NCI-H146 treated with DMSO at 0.1 percent for 48 hours (cell line): ENCODE results near the gene EXOC1.

ENCODE experiments used
- DNase-seq: peaks from one replicate; lab custom pipeline; 2025; ENCODE audit not compliant: unreplicated experiment; lab: John Stamatoyannopoulos, UW

Gene EXOC1

DNA sequence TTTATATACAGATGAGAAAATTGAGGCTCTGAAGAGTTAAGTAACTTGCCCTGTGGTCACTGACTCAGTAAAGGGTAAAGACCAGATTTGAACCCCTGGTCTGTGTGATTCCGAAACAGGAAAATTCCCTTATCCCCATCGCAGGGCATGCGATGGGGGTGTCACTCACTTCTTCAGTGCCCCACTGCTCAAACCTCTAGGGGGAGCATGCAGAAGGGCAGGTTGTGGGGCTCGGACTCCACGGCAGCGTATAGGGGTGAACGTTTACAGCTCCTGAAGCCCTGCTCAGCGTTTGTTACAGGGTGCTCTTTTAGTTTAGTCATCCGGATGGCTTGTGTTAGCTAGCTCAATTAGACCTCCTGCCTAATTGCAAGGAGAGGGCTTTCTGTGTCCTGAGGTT is 3.7 kb upstream of the EXOC1 start:
- DNase-seq = no peak

DNA sequence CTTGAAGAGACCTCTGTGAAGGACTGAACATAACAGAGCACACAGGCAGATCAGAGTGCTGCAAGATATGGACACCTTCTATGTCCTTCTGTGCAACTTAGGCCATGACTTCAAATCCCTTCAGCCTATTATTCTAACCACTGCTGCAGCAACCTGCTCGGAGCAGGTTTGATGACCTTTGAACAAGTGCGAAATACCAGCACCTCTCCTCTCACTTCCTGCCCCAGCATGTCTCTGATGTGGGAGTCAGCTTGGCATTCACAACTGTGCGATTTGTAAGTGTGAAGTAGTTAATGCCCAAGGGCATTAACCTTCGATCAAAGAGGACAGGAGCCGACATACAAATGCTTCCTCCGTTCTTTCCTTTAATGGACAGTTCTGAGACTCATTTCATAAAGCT is 1.6 kb upstream of the EXOC1 start:
- DNase-seq = no peak

DNA sequence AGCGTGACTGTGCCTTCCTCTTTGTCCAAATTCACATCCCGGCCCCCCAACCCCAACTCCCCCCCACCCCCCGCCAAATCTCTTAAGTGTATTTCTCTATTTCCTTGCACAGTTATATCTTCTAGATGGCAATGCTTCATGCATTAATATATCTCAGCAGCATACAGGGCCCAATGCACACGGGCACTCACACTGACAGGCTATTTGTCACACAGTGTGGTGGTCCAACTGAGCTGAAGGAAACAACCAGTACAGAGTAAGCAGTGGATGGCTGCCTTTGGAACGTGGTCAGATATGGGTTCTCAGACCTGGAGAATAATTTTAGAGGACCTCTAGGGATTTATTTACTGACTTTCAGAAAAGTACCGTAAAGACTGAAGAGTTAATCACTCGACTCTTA is 681 bp downstream of the EXOC1 start:
- no peak for DNase-seq

DNA sequence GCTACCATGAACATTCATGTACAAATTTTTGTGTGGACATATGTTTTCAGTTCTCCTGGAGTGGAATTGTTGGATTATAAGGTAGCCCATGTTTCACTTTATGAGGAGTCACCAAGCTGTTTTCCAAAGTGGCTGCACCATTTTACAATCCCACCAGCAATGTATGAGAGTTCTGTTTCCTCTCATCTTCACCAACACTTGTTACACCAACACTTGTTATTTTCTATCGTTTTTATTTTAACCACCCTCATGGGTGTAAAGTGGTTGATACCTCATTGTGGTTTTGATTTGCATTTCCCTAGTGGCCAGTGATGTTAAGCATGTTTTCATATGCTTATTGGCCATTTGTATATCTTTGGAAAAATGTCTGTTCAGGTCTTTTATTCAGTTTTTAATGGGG is 4.1 kb downstream of the EXOC1 start:
- DNase-seq = no peak

DNA sequence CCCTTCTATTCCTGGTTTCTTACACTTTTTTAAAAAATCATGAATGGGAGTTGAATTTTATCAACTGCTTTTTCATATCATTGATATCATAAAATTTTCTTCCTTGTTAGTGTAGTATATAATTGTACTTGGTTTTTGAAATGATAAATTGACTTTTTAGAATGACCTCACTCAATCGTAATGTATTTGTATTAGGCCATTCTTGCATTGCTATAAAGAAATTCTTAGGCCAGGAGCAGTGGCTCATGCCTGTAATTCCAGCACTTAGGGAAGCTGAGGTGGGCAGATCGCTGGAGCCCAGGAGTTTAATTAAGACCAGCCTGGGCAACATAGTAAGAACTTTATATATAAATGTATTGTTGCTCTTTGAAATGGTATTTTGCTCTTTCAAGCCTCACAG is 6.3 kb downstream of the EXOC1 start:
- DNase-seq = no peak

DNA sequence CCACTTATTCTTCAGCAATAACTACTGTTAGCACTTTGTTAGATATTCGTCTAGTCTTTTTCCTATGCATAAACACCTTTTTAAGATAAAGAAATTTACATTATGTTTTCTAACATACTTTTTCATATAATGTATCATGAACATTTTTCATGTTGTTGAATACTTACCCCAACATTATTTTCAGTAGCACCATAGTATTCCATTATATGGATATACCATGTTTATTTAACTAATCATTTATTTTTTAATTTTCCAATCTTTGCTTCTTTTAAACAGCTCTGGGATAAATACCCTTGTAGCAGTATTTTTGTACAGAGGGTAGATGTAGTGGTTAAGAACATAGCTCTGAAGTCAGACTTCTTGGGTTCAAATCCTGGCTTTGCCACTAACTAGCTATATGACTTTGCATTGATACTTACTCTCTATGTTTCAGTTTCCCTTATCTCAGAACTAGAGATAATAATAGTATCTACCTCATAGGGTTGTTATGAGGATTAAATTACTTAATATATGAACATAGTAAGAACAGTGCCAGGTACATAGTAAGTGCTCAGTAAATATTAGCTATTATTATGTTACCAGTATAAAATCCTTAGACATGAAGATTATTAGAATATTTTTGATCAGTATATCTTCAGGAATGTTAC is 11.3 kb downstream of the EXOC1 start:
- DNase-seq = no peak

DNA sequence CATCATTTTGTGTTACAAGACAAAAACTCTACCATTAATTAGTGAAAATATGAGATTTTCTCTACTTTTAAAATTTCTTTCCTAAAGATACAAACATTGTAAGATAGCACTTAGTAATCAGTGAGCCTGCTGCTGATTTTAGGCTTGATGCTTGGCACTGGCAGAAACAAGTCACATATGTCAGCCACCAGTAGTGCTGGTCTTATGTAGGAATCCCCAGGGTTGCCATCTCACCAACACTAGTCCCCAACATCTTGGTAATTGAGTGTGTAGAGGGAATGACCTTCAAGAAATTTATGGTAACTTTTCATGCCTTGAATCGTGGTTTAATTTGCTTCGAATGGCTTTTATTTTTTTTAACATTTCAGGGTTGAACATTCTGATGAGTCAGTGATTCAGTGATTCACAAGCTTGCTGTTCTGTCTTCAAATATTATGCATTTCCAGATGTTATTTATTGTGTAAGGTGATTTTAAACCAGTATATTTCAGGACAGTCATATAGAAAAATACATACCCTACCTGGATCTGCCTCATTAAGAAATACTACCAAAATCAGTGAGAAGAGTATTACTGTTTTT is 11.9 kb downstream of the EXOC1 start:
- no peak for DNase-seq

DNA sequence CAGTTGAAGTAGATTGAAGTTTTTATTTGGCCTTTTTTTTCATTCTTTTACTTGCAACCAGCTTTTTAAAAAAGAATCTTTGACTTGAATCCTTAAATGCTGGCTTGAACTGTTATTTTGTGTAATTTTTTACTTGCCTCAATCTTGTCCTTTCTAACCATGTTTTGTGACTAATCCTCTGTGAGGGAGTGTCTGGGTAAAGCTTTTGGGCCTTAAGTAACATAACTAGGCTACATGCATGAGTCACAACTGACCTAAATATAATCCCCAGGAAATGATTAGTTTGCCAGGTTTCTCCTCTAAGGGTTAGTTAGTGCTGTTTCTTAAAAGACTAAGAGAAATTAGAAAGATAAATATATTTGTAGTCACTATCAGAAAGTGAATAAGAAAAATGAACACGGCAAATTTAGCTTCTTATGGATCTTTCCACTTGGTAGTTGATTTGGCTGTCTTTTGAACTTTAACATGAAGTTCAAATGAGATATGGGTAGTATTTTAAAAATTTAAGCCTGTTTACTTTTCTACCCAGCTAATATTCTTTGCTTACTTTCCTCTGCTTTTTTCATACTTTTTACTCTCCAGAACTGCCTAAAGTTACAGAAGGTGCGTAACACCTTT is 13.0 kb downstream of the EXOC1 start:
- no peak for DNase-seq

DNA sequence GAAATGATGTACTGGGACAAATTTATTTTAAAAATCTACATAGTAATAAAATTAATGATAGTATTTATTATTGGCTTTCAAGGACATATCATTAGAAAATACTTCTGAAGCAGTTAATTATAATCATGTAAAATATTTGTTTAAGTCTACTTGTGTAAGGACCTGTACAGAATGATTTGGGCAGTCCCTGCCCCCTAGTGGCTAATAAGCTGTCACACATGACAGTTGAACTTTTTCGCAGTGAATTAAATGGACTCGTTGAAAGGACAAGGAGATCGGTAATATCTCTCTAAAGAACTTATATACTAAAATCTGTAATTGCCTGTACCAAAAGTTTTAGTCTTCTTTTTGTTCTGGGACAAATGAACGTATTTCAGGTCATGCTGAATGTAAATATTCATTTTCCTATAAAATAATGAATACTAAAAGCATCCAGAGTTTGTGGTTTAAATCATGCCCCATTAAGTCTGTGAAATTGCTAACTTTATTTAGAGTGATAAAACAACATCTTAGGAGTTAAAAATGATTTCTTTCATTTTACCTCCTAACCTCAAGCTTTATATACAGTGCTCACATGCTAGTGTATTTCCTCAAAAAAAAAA is 13.6 kb downstream of the EXOC1 start:
- peak; percentile 71 for DNase-seq

DNA sequence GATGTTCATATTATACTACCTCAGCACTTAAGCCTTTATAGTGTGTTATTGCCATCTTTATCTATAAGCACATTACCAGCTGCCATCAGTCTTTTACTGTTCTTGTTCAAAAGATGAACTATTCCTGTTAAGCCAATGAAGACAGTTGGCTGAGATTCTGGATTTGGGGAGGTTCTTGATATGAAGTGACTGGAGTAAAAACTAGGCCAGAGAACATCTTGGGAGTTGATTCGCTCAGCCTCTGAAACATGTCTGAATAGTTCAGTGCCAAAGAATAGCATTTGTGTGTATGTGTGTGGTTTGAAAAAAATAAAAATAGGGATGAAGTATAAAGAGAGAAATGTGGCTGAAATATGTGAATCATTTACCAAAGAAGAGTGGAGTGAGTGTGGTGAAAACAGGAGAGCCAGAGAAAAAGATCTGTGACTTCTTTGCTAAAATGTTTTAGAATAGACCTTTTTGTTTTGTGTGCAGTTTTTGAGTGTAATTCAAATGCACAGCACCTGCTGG is 15.2 kb downstream of the EXOC1 start:
- DNase-seq = no peak

DNA sequence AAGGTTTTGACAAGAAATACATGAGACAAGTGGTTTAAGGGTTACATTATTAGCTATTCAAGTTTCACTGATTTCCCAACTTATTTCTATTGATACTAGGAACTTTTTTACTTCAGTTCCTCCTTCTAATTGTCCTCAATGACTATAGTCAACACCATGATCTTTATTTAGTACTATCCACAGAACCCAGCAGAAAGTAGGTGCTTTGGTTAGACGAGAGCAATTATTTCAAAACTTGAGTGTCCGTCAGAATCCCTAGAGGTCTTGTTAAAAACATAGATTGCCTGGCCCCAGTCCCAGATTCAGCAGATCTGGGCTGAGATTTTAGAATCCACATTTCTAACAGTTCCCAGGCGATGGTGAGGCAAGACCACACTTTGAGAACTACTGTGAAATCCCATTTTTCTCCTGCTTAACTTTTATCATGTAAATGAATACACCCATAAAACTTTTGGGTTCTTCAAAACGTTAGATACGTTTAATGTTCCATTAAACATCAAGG is 17.9 kb downstream of the EXOC1 start:
- DNase-seq = no peak

DNA sequence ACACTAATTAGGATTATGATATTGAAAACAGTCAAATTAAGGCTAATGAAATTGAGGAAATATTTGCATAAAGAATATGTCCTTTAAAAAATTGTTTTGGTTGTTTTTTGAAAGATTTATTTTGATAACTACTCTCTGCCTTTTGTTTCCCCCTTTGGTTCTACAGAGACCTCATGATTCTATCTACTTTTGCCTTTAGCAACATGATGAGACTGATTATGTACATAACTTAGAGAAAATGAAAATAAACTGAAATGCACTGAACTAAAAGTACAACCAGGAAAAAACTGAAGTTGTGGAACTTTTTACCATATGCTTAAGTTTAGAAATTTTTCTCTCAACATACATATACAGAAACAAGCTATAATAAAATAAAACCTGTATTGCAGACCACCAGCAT is 21.4 kb downstream of the EXOC1 start:
- DNase-seq = no peak

DNA sequence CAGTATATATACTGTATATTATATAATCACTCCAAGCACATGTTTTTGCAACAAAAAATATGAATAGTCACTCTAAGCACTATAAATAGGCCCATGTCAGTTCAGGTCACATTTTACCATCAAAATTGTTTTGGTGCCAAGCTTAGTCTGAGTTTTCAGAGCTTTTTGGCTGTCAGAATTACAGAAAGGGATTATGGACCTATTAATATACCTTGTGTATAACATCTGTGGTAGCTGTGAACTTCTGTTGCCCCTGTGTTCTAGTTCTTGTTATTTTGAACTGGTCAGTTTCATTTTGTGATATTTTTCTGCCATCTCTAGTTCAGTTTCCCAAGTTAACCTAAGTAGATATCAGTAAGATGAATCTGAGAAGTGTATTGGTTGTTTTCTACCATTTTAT is 22.9 kb downstream of the EXOC1 start:
- no peak for DNase-seq

DNA sequence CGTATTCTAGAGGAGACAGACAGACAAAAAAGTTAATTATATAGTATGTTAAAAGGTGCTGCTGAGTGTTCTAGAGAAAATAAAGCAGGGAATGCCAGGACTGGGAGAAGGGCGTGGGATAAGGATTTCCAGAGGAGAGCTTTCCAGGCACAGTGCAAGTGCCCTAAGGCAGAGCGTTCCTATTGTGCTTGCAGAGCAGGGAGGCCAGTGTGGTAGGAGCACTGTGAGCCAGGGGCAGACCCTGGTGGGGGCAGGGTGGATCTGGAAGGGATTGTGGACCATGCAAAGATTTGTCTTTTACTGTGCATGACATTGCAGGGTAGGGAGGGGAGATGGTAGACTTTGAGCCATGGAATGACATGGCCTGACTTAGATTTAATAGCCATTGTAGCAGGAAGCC is 25.8 kb downstream of the EXOC1 start:
- DNase-seq = no peak

DNA sequence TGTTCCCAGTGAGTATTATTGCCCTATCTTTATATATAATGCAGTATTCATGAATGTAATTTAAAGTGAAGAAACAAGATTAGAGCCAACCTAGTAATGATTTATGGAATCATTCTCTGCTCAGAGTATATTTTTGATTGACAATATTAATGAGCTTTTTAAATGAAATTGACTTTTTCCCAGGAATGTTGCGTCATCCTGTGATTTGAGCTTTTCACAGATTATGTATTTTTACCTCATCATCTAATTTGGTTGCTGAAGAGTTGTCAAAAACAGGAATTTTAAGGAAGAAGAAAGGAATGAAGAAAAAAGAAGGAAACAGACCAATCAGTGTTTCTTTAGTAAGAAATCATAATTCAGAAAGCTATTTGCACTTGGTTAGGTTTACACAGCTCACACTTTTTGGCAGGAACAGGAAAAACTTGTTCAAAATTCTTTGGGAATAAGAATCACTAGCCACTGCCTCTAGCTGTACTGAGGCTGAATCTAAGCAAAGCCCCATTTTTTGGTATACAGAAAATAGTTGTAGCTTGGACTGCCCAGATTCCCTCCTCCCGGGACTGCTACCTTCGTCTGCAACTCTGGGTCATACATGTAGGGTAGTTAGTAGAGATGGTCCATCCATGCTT is 27.3 kb downstream of the EXOC1 start:
- DNase-seq = no peak

DNA sequence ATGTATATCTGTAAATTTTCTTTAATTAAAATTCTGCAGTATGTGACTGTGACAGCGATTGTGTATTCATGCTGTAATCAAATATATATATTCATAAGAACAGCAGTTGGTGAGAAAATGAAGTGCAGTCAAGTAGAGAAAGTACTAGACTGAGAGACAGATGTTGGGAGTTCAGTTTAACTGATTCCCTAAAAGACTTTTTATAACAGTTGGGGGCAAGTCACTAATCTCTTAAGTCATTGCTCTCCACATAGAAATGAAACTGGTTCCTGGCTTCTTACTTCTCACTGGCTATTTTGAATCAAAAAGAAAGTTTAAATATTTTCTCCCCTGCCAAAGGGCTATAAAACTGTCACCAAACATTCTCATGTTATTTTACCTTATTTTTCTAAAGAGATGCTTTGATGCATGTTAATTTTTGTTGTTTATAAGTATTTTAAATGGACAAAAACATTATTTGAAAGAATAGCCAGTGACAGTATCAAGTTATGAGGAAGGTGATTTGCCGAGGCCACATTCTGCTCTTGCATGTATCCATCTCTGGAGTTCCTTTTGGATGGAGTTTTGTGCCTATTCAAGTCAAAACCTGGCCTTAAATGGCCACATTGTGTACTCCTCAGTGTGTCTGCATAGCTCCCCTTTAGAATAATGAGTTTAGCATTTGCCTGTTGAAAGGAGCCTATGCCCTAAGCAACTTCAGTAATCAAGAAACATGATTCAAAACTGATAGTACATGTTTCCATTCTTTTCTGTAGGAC is 30.8 kb downstream of the EXOC1 start:
- no peak for DNase-seq

DNA sequence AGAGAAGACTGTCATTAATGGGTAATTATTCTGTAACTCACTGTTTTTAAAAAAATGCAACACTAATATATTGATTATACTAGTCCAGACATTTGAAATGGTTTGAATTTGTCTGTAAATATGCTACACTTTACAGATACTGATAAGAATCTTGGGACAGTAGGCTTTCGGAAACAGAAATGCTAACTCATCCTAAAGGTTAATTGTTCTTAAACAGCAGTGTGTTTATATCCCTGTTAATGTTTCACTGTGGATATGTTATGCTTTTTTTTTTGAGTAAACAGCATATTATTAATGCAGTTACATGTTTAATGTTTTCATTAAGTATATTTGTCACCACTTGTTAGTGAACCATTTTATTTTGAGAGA is 31.4 kb downstream of the EXOC1 start:
- no peak for DNase-seq

DNA sequence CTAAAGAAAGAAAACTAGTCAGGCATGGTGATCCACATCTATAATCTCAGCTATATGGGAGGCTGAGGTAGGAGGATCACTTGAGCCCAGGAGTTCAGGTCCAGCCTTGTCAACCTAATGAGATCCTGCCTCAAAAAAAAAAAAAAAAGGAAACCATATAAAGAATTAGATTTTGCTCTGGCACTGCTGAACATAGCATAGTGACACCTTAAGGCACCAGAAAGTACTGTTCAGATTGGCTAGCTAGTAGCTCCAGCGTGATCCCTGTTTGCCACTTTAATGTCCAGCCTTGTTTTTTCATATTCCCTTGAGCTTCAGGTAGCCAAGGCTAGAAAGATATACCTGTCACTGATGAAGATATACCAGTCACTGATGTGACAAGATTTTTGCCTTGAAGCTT is 34.1 kb downstream of the EXOC1 start:
- no peak for DNase-seq

DNA sequence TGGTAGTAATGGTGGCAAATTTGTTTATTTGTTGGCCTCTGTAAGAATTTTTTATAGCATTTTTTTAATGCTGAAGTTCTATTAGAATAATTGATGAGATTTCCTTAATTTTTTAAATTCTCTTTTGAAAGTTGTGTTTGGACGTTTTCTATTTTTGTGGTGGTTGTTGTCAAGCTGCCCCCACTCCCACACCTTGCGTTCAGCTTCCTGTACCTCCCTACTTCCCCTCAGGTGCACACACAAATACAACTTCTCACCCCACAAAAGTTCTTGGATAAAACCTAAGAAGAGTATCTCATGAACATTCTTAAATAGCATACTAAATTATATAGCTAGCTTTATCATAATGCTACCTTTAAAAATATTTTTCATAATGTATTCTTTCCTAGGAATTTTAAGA is 38.7 kb downstream of the EXOC1 start:
- DNase-seq = no peak

DNA sequence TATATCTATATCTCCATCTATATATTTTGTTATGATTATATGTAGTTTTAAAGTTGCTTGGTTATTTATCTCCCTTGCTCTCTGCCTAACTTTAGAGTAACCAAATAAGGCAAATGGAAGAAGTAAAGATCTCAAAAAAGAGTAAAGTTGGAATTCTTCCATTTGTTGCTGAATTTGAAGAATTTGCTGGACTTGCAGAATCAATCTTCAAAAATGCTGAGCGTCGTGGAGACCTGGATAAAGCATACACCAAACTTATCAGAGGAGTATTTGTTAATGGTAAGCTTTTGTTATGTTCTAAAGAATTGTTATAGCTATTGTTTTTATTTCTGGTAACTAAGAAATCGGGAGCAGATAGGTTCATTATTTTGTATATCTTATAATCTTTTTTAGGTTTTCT is 43.2 kb downstream of the EXOC1 start:
- no peak for DNase-seq

DNA sequence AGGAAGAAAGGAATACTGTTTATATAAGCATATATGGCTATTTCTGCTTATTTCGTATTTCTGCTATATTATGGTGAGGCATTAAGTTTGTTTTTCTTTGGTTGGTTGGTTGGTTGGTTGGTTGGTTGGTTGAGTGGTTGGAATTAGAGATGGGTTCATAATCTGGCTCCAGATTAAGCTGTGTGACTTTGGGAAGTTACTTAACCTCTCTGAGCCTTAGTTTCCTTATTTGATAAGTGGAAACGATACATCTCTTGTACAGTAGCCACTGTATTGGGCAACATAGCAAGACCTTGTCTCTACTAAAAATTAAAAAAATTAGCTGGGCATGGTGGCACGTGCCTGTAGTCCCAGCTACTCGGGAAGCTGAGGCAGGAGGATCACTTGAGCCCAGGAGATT is 49.2 kb downstream of the EXOC1 start:
- no peak for DNase-seq
